Subcutaneous abdominal adipose tissue (tissue), 5 donors: ENCODE results near the gene MRPL55.

Source experiments
- H3K27ac ChIP-seq: one replicate; pipeline ENCODE4 v1.7.0; 2013; ENCODE audit warnings: low read depth, mild to moderate bottlenecking, inconsistent platforms, low read length, moderate library complexity
- H3K27me3 ChIP-seq, 5 donors: one replicate each; pipeline ENCODE4 v1.7.0; 2013; ENCODE audit warnings: low read length in 5 of 5, inconsistent platforms in 1 of 5; ENCODE audit not compliant: control insufficient read depth in 5 of 5, insufficient read depth in 4 of 5
- H3K36me3 ChIP-seq, 5 donors: one replicate each; pipeline ENCODE4 v1.7.0; 2013; ENCODE audit warnings: low read length in 5 of 5; ENCODE audit not compliant: control insufficient read depth in 5 of 5, insufficient read depth in 5 of 5
- H3K4me1 ChIP-seq, 5 donors: one replicate each; pipeline ENCODE4 v1.7.0; 2013; ENCODE audit warnings: low read length in 5 of 5, mild to moderate bottlenecking in 3 of 5, moderate library complexity in 1 of 5; ENCODE audit not compliant: control insufficient read depth in 5 of 5, insufficient read depth in 5 of 5
- H3K4me3 ChIP-seq, 5 donors: one replicate each; pipeline ENCODE4 v1.7.0; 2013; ENCODE audit warnings: low read length in 5 of 5, low read depth in 1 of 5
- H3K9ac ChIP-seq, 5 donors: one replicate each; pipeline ENCODE4 v1.7.0; 2013; ENCODE audit warnings: low read length in 5 of 5, mild to moderate bottlenecking in 4 of 5, moderate library complexity in 3 of 5
- H3K9me3 ChIP-seq, 5 donors: one replicate each; pipeline ENCODE4 v1.7.0; 2013; ENCODE audit warnings: low read length in 5 of 5; ENCODE audit not compliant: control insufficient read depth in 5 of 5
- donor health status: healthy.
- donor health status: healthy.
- donor health status: healthy.
- donor health status: healthy.
- donor health status: healthy.

MRPL55 gene

GRCh38 chr1:228073857-228074545, 35.1 kb downstream of the MRPL55 start:
- H3K9ac ChIP-seq, result no peak overlapping the region
- peaks cover 0 to 7% (median 2%) of the 10 kb centered on the region in 5 donors for H3K4me1 ChIP-seq
- H3K4me3 ChIP-seq, result no peak overlapping the region
- no peak overlapping the region for H3K27ac ChIP-seq
- no peaks in the 10 kb centered on the region for H3K9me3 ChIP-seq
- no peaks in the 10 kb centered on the region for H3K36me3 ChIP-seq
- H3K27me3 ChIP-seq, result peaks cover 5 to 38% (median 14%) of the 10 kb centered on the region in 5 donors

GRCh38 chr1:228073061-228073856, 35.8 kb downstream of the MRPL55 start:
- Histone ChIP-seq H3K4me3 (no peak overlapping the region), H3K27ac (no peak overlapping the region)

GRCh38 chr1:228072658-228073043, 36.4 kb downstream of the MRPL55 start:
- Histone ChIP-seq H3K27me3 (peaks cover 5 to 48% (median 21%) of the 10 kb centered on the region in 5 donors), H3K9me3 (no peaks in the 10 kb centered on the region), H3K9ac (no peak overlapping the region), H3K4me1 (peaks cover 0 to 3% (median 0%) of the 10 kb centered on the region in 5 donors), H3K27ac (no peak overlapping the region), H3K36me3 (no peaks in the 10 kb centered on the region), H3K4me3 (no peak overlapping the region)

More at GRCh38 chr1:228073061-228073856, 35.8 kb downstream of the MRPL55 start:
- Histone ChIP-seq H3K27me3 (peaks cover 5 to 43% (median 18%) of the 10 kb centered on the region in 5 donors), H3K36me3 (no peaks in the 10 kb centered on the region), H3K9ac (no peak overlapping the region), H3K4me1 (peaks cover 0 to 7% (median 2%) of the 10 kb centered on the region in 5 donors), H3K9me3 (no peaks in the 10 kb centered on the region)

GRCh38 chr1:228071839-228072657, 37.1 kb downstream of the MRPL55 start:
- H3K4me1 ChIP-seq, result peaks cover 0 to 3% (median 0%) of the 10 kb centered on the region in 5 donors
- no peaks in the 10 kb centered on the region for H3K9me3 ChIP-seq
- no peak overlapping the region for H3K9ac ChIP-seq
- no peak overlapping the region for H3K27ac ChIP-seq
- no peak overlapping the region for H3K4me3 ChIP-seq
- no peaks in the 10 kb centered on the region for H3K36me3 ChIP-seq
- peaks cover 9 to 54% (median 27%) of the 10 kb centered on the region in 5 donors for H3K27me3 ChIP-seq

GRCh38 chr1:228070851-228071250, 38.2 kb downstream of the MRPL55 start:
- no peaks in the 10 kb centered on the region for H3K9me3 ChIP-seq
- no peak overlapping the region for H3K9ac ChIP-seq
- no peaks in the 10 kb centered on the region for H3K36me3 ChIP-seq
- H3K27me3 ChIP-seq, result peaks cover 16 to 64% (median 38%) of the 10 kb centered on the region in 5 donors
- no peak overlapping the region for H3K4me3 ChIP-seq
- H3K4me1 ChIP-seq, result peaks cover 0 to 3% (median 0%) of the 10 kb centered on the region in 5 donors
- no peak overlapping the region for H3K27ac ChIP-seq

- no peak overlapping the region for H3K9ac ChIP-seq
- H3K36me3 ChIP-seq, result no peaks in the 10 kb centered on the region
- no peak overlapping the region for H3K4me3 ChIP-seq
- no peak overlapping the region for H3K27ac ChIP-seq
- no peaks in the 10 kb centered on the region for H3K9me3 ChIP-seq
- peaks cover 0 to 2% (median 0%) of the 10 kb centered on the region in 5 donors for H3K4me1 ChIP-seq
- peaks cover 22 to 71% (median 45%) of the 10 kb centered on the region in 5 donors for H3K27me3 ChIP-seq
Measured at GRCh38 chr1:228070173-228070572, 38.9 kb downstream of the MRPL55 start.

- no peaks in the 10 kb centered on the region for H3K9me3 ChIP-seq
- no peak overlapping the region for H3K27ac ChIP-seq
- no peak overlapping the region for H3K4me3 ChIP-seq
- H3K27me3 ChIP-seq, result peaks cover 32 to 83% (median 62%) of the 10 kb centered on the region in 5 donors
- no peaks in the 10 kb centered on the region for H3K4me1 ChIP-seq
- H3K9ac ChIP-seq, result no peak overlapping the region
- no peaks in the 10 kb centered on the region for H3K36me3 ChIP-seq
Measured at GRCh38 chr1:228068359-228068758, 40.7 kb downstream of the MRPL55 start.

GRCh38 chr1:228066891-228067654, 42.0 kb downstream of the MRPL55 start:
- H3K4me3 ChIP-seq, result no peak overlapping the region
- peaks cover 38 to 85% (median 70%) of the 10 kb centered on the region in 5 donors for H3K27me3 ChIP-seq
- H3K9me3 ChIP-seq, result no peaks in the 10 kb centered on the region

GRCh38 chr1:228066416-228066815, 42.7 kb downstream of the MRPL55 start:
- H3K27me3 ChIP-seq, result peaks cover 44 to 90% (median 76%) of the 10 kb centered on the region in 5 donors
- no peak overlapping the region for H3K9ac ChIP-seq
- H3K36me3 ChIP-seq, result no peaks in the 10 kb centered on the region
- H3K9me3 ChIP-seq, result no peaks in the 10 kb centered on the region
- H3K4me1 ChIP-seq, result no peaks in the 10 kb centered on the region
- no peak overlapping the region for H3K4me3 ChIP-seq
- H3K27ac ChIP-seq, result no peak overlapping the region

More at GRCh38 chr1:228066891-228067654, 42.0 kb downstream of the MRPL55 start:
- Histone ChIP-seq H3K36me3 (no peaks in the 10 kb centered on the region), H3K4me1 (no peaks in the 10 kb centered on the region), H3K9ac (no peak overlapping the region), H3K27ac (no peak overlapping the region)
